Inferior parietal cortex (tissue), 1 donor: ENCODE results near the gene IGFBP6.
"Not testable (repeated sequence)": the region's sequence is repeated elsewhere in the genome, so short reads cannot be mapped to it uniquely, and the experiment has no call there.

Experiments
- DNase-seq: peaks from one replicate; pipeline ENCODE4 v3.0.0-alpha.2; 2016; ENCODE audit errors: extremely low spot score

IGFBP6 gene

GRCh38 chr12:53070877-53071492, 26.5 kb upstream of the IGFBP6 start:
- no peak for DNase-seq

GRCh38 chr12:53071591-53072551, 25.6 kb upstream of the IGFBP6 start:
- DNase-seq, result no peak

- no peak for DNase-seq
These were observed 23.6 kb upstream of the IGFBP6 start for GRCh38 chr12:53073881-53074280.

GRCh38 chr12:53074283-53074998, 23.0 kb upstream of the IGFBP6 start:
- no peak for DNase-seq

- DNase-seq, result no peak
These were observed 22.5 kb upstream of the IGFBP6 start for GRCh38 chr12:53074999-53075370.

GRCh38 chr12:53076461-53076860, 21.0 kb upstream of the IGFBP6 start:
- DNase-seq, result no peak

- DNase-seq, result no peak
These were observed 20.4 kb upstream of the IGFBP6 start for GRCh38 chr12:53077030-53077429.

- DNase-seq, result no peak
These were observed 18.8 kb upstream of the IGFBP6 start for GRCh38 chr12:53078425-53079225.

GRCh38 chr12:53079226-53080117, 18.0 kb upstream of the IGFBP6 start, which contains the start of gene SPRYD3:
Gene SPRYD3, minus strand, starts transcription at chr12:53079390. Its CDS starts 57 bp downstream, at chr12:53079333.
- DNase-seq, result peak; percentile 96

GRCh38 chr12:53082637-53083175, 14.8 kb upstream of the IGFBP6 start:
- DNase-seq, result no peak

- no peak for DNase-seq
These were observed 11.1 kb upstream of the IGFBP6 start for GRCh38 chr12:53086361-53086760.

GRCh38 chr12:53090105-53090504, 7.4 kb upstream of the IGFBP6 start:
- no peak for DNase-seq

- no peak for DNase-seq
These were observed 6.9 kb upstream of the IGFBP6 start for GRCh38 chr12:53090554-53090953.

GRCh38 chr12:53091756-53092155, 5.7 kb upstream of the IGFBP6 start:
- no peak for DNase-seq

GRCh38 chr12:53093777-53094393, 3.6 kb upstream of the IGFBP6 start:
- DNase-seq, result no peak

- DNase-seq, result no peak
These were observed 3.1 kb upstream of the IGFBP6 start for GRCh38 chr12:53094394-53094787.

- not testable (repeated sequence) for DNase-seq
These were observed 2.5 kb upstream of the IGFBP6 start for GRCh38 chr12:53094796-53095595.

GRCh38 chr12:53095596-53095895, 1.9 kb upstream of the IGFBP6 start:
- not testable (repeated sequence) for DNase-seq

GRCh38 chr12:53096089-53096741, 1.3 kb upstream of the IGFBP6 start:
- DNase-seq, result no peak
